DLD1 (cell line): Measurements from ENCODE around the gene CENPL.
"Not testable (repeated sequence)": the region's sequence is repeated elsewhere in the genome, so short reads cannot be mapped to it uniquely, and the experiment has no call there.

Experiments
- in situ Hi-C: cut with HindIII; loops from 2 replicates; pipeline ENCODE4 v1.10.0; 2017; ENCODE audit warnings: low sequenced_read_pairs

CENPL gene

GRCh38 chr1:173857363-173857917 lies 32.8 kb upstream of the CENPL start:
- in situ Hi-C loops = no loop called here

DNA sequence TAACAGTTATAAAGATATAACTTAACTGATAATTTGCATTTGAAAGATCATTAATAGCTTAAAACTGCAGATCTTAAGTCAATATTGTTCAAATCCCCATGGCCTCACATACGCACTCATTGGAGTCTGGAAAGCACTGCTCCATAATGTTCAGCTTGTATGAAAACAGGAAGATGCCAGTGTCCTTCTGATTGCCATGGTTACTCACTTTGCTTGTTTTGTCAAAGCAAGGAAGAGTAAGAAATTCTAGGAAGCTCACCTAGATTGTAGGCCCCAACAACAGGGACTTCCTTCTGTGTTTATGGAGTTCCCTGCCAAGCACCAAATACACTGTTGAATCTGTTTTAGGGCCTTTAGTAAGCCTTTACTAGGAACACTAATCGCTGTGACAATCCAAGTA lies 32.2 kb upstream of the CENPL start:
- in situ Hi-C loops = no loop called here

- in situ Hi-C loops = no loop called here
Observed at GRCh38 chr1:173856014-173856413, 31.3 kb upstream of the CENPL start.

DNA sequence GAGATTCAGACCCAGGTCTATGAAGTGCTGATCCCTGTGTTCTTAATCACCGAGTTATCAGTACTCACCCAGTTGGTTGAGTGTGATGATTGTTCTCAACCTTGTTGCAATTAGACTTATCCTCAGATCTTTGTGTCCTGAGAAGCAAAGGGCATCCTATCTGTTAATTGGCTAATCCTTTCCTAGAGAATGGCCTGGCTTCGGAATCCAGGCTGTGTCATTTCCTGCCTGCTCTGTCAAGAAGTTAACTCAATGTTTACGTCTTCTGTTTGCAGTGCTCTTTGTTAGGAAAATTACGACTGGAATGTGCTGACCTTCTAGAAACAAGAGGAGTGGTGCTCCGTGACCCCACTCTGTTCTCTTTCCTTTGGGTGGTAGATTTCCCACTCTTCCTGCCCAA lies 28.4 kb upstream of the CENPL start:
- in situ Hi-C loops = no loop called here

GRCh38 chr1:173852105-173852504 lies 27.4 kb upstream of the CENPL start:
- in situ Hi-C loops = no loop called here

DNA sequence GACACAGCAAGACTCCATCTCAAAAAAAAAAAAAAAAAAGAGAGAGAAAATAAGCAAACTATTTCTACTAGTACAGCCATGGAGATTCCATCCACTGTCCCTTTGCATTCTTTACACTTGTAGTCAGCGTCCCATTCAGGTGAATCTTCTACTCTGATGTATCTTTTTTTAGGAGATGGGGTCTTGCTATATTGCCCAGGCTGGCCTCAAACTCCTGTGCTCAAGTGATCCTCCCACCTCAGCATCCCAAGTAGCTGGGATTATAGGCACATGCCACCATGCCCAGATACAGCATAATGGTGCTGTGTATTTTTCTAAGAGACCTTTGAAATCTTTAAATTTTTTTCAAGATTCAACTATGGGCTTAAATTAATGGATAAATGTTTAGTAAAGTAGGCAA lies 8.1 kb upstream of the CENPL start:
- in situ Hi-C loops = no loop called here

- in situ Hi-C loops = no loop called here
Observed at GRCh38 chr1:173827611-173828010, 2.9 kb upstream of the CENPL start.

DNA sequence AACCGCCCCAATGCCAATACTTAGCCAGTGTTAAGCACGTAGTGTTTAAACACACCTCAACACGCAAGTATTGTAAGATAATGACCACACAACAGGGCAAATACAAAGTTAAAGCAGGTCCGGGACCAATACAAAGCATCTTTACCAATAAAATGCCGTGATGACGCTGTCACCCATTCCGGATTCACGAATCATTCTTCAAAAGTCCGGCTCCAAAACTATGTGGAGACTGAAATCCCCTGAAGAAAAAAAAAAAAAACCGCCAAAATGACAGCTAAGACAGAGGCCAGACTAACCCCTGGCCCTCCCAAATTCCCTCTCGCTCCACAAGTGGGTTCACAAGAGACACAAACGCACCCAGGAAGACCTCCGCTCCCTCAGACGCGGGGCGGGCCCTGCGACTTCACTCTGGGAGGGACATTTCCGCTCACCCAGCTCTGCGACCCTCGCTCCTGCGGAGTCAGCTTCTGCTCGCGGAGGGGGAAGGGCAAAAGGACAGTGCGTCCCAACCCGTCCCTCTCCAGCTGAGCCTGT lies 835 bp downstream of the CENPL start:
- in situ Hi-C loops = no loop called here

DNA sequence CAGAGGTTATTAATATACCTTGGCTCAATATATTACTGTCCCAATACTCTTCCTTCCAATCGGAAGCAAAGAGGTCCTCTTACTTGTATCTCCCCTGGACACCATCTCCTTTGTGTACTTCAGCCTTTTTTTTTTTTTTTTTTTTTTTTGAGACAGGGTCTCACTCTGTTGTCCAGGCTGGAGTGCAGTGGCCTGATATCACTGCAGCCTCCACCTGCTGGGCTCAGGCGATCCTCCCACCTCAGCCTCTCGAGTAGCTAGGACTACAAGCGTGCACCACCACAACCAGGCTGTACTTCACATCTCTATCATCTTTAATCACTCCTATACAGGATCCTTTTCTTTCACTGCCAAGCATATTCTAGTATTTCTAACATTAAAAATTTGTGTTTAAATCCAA lies 3.0 kb downstream of the CENPL start:
- in situ Hi-C loops = no loop called here

DNA sequence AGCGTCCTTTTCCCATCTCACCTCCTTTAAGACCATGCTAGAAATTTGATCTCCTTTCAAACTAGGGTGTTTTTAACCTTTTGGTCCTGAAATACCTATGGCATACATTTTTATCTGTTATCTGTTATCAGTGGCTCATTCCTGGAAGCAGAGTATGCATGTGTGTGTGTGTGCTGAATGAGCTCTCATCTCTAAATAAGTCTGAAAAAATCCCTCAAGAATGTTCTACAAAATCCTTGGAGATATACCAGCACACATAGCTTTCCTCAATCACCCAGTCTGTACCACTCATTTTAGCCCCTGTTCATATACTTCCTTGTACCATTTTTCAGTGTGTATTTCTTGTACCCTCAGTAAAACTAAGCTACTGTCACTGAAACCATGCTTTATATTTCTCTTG lies 6.2 kb downstream of the CENPL start:
- in situ Hi-C loops = no loop called here

GRCh38 chr1:173813654-173814053 lies 11.0 kb downstream of the CENPL start:
- in situ Hi-C loops = not testable (repeated sequence)

DNA sequence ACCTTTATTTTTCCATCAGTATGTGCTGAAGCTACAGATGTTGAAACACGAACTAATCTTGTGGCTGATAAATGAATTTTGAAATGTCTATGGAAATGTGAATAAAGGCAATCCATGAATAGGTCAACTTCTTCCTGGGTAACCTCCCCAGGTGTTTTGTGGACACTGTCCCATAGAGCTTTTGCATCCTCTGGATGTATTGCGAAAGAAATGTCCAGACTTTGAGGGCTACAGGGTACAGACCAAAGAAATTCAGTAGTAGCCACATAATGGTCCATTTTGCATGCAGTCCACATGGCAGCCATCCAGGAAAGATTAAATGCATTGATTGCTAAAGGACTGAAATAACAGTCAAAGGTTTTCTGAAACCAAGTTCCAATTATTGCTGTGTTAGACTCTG lies 21.7 kb downstream of the CENPL start:
- in situ Hi-C loops = no loop called here

- in situ Hi-C loops = not testable (repeated sequence)
Observed at GRCh38 chr1:173799995-173800394, 24.7 kb downstream of the CENPL start.

DNA sequence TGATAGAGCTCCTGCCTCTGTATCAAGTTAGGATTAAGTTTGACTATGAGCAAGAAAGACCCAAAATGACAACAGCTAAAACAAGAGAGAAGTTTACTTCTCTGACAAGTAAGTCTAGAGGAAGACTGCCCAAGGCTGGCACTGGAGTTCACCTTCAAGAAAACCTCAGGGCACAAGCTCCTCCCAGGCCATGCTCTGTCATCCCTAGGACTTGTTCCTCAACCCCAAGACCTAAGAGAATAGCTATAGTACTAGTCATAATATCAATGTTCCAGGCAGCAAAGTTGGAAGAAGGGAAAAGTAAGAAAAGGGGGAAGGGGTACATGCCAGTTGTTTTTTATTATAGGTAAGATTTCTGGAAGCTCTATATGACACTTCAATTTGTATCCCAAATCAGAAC lies 26.6 kb downstream of the CENPL start:
- in situ Hi-C loops = no loop called here

GRCh38 chr1:173789841-173790240 lies 34.8 kb downstream of the CENPL start:
- in situ Hi-C loops = no loop called here

- in situ Hi-C loops = no loop called here
Observed at GRCh38 chr1:173784997-173785396, 39.7 kb downstream of the CENPL start.

DNA sequence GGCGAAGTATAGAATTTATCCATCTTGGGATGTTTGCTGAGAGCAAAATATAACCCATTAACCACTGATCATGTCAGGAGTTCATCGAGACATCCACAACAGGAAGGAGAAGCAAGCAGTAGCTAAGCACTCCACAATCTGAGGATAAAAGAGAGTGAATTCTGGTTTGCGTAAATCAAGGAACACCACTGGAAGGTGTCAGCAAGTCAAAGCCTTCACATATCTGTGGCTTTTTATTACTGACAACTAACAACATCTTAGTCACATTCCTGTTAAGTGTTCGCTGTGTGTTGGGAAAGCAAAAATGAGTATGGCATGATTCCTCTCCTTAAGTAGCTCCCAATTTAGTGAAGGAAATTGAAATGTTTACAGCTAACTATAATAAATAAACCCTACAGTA lies 44.7 kb downstream of the CENPL start:
- in situ Hi-C loops = no loop called here

- in situ Hi-C loops = no loop called here
Observed at GRCh38 chr1:173775578-173776226, 49.0 kb downstream of the CENPL start.

DNA sequence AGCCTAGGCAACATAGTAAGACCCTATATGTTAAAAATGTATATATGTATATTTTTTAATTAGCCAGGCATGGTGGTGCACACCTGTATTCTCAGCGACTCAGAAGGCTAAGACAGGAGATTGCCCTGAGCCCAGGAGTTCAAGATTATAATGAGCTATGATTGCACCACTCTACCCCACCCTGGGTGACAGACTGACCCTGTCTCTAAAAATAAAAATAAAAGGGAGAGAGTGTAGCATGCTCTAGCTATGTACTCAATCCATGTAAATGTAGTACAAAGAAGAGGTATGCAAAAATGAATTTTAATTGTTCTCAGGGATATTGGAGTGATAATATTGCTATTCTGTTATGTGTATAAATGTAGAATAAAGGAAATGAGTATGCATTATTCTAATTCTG lies 53.1 kb downstream of the CENPL start:
- in situ Hi-C loops = no loop called here

DNA sequence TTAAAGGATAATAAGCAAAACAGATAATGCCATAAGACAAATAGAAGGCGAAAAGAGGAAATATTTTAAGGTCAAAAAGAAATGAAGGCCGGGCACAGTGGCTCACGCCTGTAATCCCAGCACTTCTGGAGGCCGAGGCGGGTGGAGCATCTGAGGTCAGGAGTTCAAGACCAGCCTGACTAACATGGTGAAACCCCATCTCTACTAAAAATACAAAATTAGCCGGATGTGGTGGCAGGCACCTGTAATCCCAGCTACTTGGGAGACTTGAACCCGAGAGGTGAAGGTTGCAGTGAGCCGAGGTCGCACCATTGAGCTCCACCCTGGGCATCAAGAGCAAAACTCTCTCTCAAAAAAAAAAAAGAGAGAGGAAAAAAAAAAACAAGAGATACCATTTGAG lies 54.4 kb downstream of the CENPL start:
- in situ Hi-C loops = not testable (repeated sequence)

DNA sequence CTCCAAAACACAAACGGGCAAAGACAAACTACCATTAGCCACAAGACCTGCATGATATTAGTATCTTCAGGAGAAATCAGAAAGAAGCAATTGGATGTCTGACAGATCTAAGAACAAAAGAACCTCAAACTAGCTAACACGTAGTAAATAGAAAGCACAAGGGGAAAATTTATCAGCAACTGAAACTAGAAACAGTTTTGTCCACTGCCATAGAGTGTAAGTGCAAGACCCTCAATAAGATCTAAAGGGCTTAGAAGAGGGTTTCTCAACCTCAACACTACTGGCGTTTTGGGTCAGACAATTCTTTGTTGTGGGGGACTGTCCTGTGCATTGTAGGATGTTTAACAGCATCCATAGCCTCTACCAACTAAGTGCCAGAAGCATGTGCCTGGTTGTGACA lies 55.9 kb downstream of the CENPL start:
- in situ Hi-C loops = no loop called here

GRCh38 chr1:173768206-173768605 lies 56.5 kb downstream of the CENPL start:
- in situ Hi-C loops = no loop called here

- in situ Hi-C loops = not testable (repeated sequence)
Observed at GRCh38 chr1:173764331-173764730, 60.4 kb downstream of the CENPL start.
